Astrocyte (in vitro differentiated cells and primary cell): ENCODE data around the gene CHDH. TPM values are rescaled to one million over a fixed set of nuclear protein-coding genes. Genes with fewer than 3 reads are reported as not detected.

Experiments used
- DNase-seq: peaks from one replicate; pipeline ENCODE4 v3.0.0-alpha.2; 2010; ENCODE audit warnings: low read depth
- FAIRE-seq: peaks from 2 replicates; lab custom pipeline; 2011; peaks lifted over from hg19 to GRCh38; lab: Jason Lieb, UNC
- H2AFZ ChIP-seq: 2 replicates; pipeline ENCODE4 v1.6.0; 2012; ENCODE audit warnings: low read depth, low read length, inconsistent platforms
- H3K27ac ChIP-seq: 2 replicates; pipeline ENCODE4 v1.5.1; 2011; ENCODE audit warnings: low read depth, low read length, inconsistent platforms
- H3K27me3 ChIP-seq: 2 replicates; pipeline ENCODE4 v1.6.0; 2011; ENCODE audit warnings: low read length, inconsistent platforms; ENCODE audit not compliant: insufficient read depth
- H3K36me3 ChIP-seq: 2 replicates; pipeline ENCODE4 v1.5.1; 2011; ENCODE audit warnings: low read length, inconsistent platforms; ENCODE audit not compliant: insufficient read depth
- H3K4me1 ChIP-seq: 2 replicates; pipeline ENCODE4 v1.5.1; 2011; ENCODE audit warnings: low read length, inconsistent platforms; ENCODE audit not compliant: insufficient read depth
- H3K4me2 ChIP-seq: 2 replicates; pipeline ENCODE4 v1.6.0; 2012; ENCODE audit warnings: low read length, inconsistent platforms
- H3K4me3 ChIP-seq: 2 replicates; pipeline ENCODE4 v1.5.1; 2011; ENCODE audit warnings: low read depth, mild to moderate bottlenecking, low read length, inconsistent platforms; ENCODE audit not compliant: insufficient read depth
- H3K79me2 ChIP-seq: 2 replicates; pipeline ENCODE4 v1.6.0; 2012; ENCODE audit warnings: mild to moderate bottlenecking, low read length, inconsistent platforms; ENCODE audit not compliant: insufficient read depth
- H3K9ac ChIP-seq: 2 replicates; pipeline ENCODE4 v1.6.0; 2012; ENCODE audit warnings: mild to moderate bottlenecking, low read length, inconsistent platforms
- H3K9me3 ChIP-seq: 2 replicates; pipeline ENCODE4 v1.5.1; 2012; ENCODE audit warnings: low read depth, mild to moderate bottlenecking, low read length, inconsistent platforms; ENCODE audit not compliant: insufficient read depth
- H4K20me1 ChIP-seq: 2 replicates; pipeline ENCODE4 v1.6.0; 2012; ENCODE audit warnings: low read length, inconsistent platforms; ENCODE audit not compliant: insufficient read depth
- H3K27ac Mint-ChIP-seq: one replicate; pipeline ENCODE4 v1.8.0; 2021; ENCODE audit warnings: mild to moderate bottlenecking, mixed read lengths; ENCODE audit not compliant: unreplicated experiment
- H3K27me3 Mint-ChIP-seq: one replicate; pipeline ENCODE4 v1.8.0; 2021; ENCODE audit warnings: low read depth, mixed read lengths; ENCODE audit not compliant: unreplicated experiment
- H3K36me3 Mint-ChIP-seq: one replicate; pipeline ENCODE4 v1.8.0; 2021; ENCODE audit warnings: low read depth, mixed read lengths; ENCODE audit not compliant: unreplicated experiment
- H3K4me1 Mint-ChIP-seq: one replicate; pipeline ENCODE4 v1.8.0; 2021; ENCODE audit warnings: low read depth, mixed read lengths; ENCODE audit not compliant: unreplicated experiment
- H3K4me3 Mint-ChIP-seq: one replicate; pipeline ENCODE4 v1.8.0; 2021; ENCODE audit warnings: mild to moderate bottlenecking, moderate library complexity, mixed read lengths; ENCODE audit not compliant: unreplicated experiment
- H3K9me3 Mint-ChIP-seq: one replicate; pipeline ENCODE4 v1.8.0; 2021; ENCODE audit warnings: mild to moderate bottlenecking, mixed read lengths; ENCODE audit not compliant: unreplicated experiment
- EZH2 ChIP-seq: IDR thresholded peaks from 2 replicates; pipeline ENCODE4 v1.6.1; 2012; ENCODE audit warnings: mild to moderate bottlenecking, low read length, inconsistent platforms; ENCODE audit not compliant: insufficient read depth
- total RNA-seq: library from RNA; stranded (reverse); gene quantifications from 2 replicates; pipeline ENCODE4 v1.2.1, GENCODE V29; 2021
- TF ChIP-seq, protein P1 (sequence below): IDR thresholded peaks from 2 replicates; pipeline ENCODE4 v1.5.1; 2011; ENCODE audit warnings: low read depth, mild to moderate bottlenecking, inconsistent platforms, low read length, moderate library complexity; ENCODE audit not compliant: insufficient read depth

Gene CHDH
- total RNA-seq, 1 donor from 2014 or later, result 0.48 TPM

GRCh38 chr3:53820756-53821580 lies 25.3 kb downstream of the CHDH start:
- no peaks in the 10 kb centered on the region for H3K9me3 Mint-ChIP-seq
- Histone ChIP-seq H3K9me3 (no peaks in the 10 kb centered on the region), H3K4me3 (no peak overlapping the region), H3K4me2 (no peak overlapping the region), H4K20me1 (no peaks in the 10 kb centered on the region), H3K27me3 (no peaks in the 10 kb centered on the region), H3K79me2 (no peaks in the 10 kb centered on the region), H3K9ac (no peak overlapping the region), H2AFZ (no peak overlapping the region), H3K27ac (no peak overlapping the region), H3K4me1 (no peaks in the 10 kb centered on the region), H3K36me3 (no peaks in the 10 kb centered on the region)
- TF ChIP-seq, protein P1, sequence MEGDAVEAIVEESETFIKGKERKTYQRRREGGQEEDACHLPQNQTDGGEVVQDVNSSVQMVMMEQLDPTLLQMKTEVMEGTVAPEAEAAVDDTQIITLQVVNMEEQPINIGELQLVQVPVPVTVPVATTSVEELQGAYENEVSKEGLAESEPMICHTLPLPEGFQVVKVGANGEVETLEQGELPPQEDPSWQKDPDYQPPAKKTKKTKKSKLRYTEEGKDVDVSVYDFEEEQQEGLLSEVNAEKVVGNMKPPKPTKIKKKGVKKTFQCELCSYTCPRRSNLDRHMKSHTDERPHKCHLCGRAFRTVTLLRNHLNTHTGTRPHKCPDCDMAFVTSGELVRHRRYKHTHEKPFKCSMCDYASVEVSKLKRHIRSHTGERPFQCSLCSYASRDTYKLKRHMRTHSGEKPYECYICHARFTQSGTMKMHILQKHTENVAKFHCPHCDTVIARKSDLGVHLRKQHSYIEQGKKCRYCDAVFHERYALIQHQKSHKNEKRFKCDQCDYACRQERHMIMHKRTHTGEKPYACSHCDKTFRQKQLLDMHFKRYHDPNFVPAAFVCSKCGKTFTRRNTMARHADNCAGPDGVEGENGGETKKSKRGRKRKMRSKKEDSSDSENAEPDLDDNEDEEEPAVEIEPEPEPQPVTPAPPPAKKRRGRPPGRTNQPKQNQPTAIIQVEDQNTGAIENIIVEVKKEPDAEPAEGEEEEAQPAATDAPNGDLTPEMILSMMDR, result no peak
- no peak for TF ChIP-seq EZH2
- no peaks in the 10 kb centered on the region for H3K36me3 Mint-ChIP-seq
- peaks cover 13% of the 10 kb centered on the region for H3K4me1 Mint-ChIP-seq
- FAIRE-seq (no peak), DNase-seq (no peak)
- H3K27ac Mint-ChIP-seq, result no peak overlapping the region
- no peak overlapping the region for H3K4me3 Mint-ChIP-seq
- H3K27me3 Mint-ChIP-seq, result peaks cover 9% of the 10 kb centered on the region

DNA sequence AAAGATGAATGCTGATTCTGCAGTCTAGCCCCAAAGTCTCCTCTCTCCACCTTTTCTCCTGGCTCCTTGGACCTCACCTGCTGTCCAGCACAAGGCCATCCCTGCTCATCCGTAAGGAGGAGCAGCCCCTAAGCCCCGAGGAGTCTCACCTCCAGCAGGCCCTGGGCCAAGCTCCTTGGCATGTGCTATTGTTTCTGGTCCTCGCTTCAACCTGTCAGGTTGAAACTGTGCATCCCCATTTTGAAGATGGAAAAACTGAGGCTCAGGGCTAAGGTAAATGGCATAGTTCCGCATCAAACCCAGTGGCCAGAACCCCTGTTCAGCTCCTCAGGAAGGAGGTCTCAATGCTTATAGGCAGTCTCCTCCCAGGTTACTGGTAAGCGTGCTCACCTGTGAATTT lies 26.1 kb downstream of the CHDH start:
- no peak for DNase-seq
- no peak overlapping the region for H3K4me2 ChIP-seq
- no peaks in the 10 kb centered on the region for H3K9me3 Mint-ChIP-seq
- no peak overlapping the region for H3K27ac Mint-ChIP-seq
- H2AFZ ChIP-seq, result no peak overlapping the region
- no peak overlapping the region for H3K27ac ChIP-seq
- no peak overlapping the region for H3K9ac ChIP-seq
- peaks cover 16% of the 10 kb centered on the region for H3K27me3 Mint-ChIP-seq
- H3K9me3 ChIP-seq, result no peaks in the 10 kb centered on the region
- TF ChIP-seq, protein P1, result no peak
- TF ChIP-seq EZH2, result no peak
- H3K36me3 ChIP-seq, result no peaks in the 10 kb centered on the region
- no peak overlapping the region for H3K4me3 Mint-ChIP-seq
- no peaks in the 10 kb centered on the region for H3K79me2 ChIP-seq
- H3K4me1 Mint-ChIP-seq, result peaks cover 7% of the 10 kb centered on the region
- no peaks in the 10 kb centered on the region for H3K4me1 ChIP-seq
- H3K36me3 Mint-ChIP-seq, result no peaks in the 10 kb centered on the region
- H3K4me3 ChIP-seq, result no peak overlapping the region
- H3K27me3 ChIP-seq, result no peaks in the 10 kb centered on the region
- FAIRE-seq, result no peak
- no peaks in the 10 kb centered on the region for H4K20me1 ChIP-seq
